ENCODE measurements around the gene RALGPS2. TPM values are rescaled to one million over a fixed set of nuclear protein-coding genes. Genes with fewer than 3 reads are reported as not detected.

The RALGPS2 gene
- total RNA-seq, 1 experiment from 2014 or later: 41.4 TPM

GRCh38 chr1:178874966-178875365, 149.9 kb downstream of the RALGPS2 start:
- no peaks in the 10 kb centered on the region for H3K36me3 ChIP-seq (replicated peaks; ENCODE audit: control insufficient read depth, insufficient read depth, low read length)
- DNase-seq: no peak
- H3K27me3 ChIP-seq (ENCODE audit: control insufficient read depth, insufficient read depth, low read length): no peaks in the 10 kb centered on the region
- no peak overlapping the region for H3K4me3 ChIP-seq (ENCODE audit: insufficient read depth, low read depth, low read length)

- no peak for DNase-seq
- no peaks in the 10 kb centered on the region for H3K36me3 ChIP-seq (replicated peaks; ENCODE audit: control insufficient read depth, insufficient read depth, low read length)
- H3K27me3 ChIP-seq (ENCODE audit: control insufficient read depth, insufficient read depth, low read length): no peaks in the 10 kb centered on the region
- H3K4me3 ChIP-seq (ENCODE audit: insufficient read depth, low read depth, low read length): no peak overlapping the region
Observed at GRCh38 chr1:178875936-178876335, 150.9 kb downstream of the RALGPS2 start.

- no peaks in the 10 kb centered on the region for H3K36me3 ChIP-seq (replicated peaks; ENCODE audit: control insufficient read depth, insufficient read depth, low read length)
- H3K27me3 ChIP-seq (ENCODE audit: control insufficient read depth, insufficient read depth, low read length): no peaks in the 10 kb centered on the region
- no peak for DNase-seq
- no peak overlapping the region for H3K4me3 ChIP-seq (ENCODE audit: insufficient read depth, low read depth, low read length)
Observed at GRCh38 chr1:178877896-178878295, 152.9 kb downstream of the RALGPS2 start.

- Histone ChIP-seq H3K4me3 (ENCODE audit: insufficient read depth, low read depth, low read length) (no peak overlapping the region), H3K36me3 (replicated peaks; ENCODE audit: control insufficient read depth, insufficient read depth, low read length) (no peaks in the 10 kb centered on the region; the same call in 1 of the 2 replicates), H3K27me3 (ENCODE audit: control insufficient read depth, insufficient read depth, low read length) (no peaks in the 10 kb centered on the region)
- DNase-seq: no peak
Observed at GRCh38 chr1:178881950-178882349, 156.9 kb downstream of the RALGPS2 start.

GRCh38 chr1:178885869-178886268, 160.8 kb downstream of the RALGPS2 start:
- Histone ChIP-seq H3K27me3 (ENCODE audit: control insufficient read depth, insufficient read depth, low read length) (no peaks in the 10 kb centered on the region), H3K36me3 (replicated peaks; ENCODE audit: control insufficient read depth, insufficient read depth, low read length) (no peaks in the 10 kb centered on the region; the same call in 1 of the 2 replicates), H3K4me3 (ENCODE audit: insufficient read depth, low read depth, low read length) (no peak overlapping the region)
- DNase-seq: no peak

- Histone ChIP-seq H3K4me3 (ENCODE audit: insufficient read depth, low read depth, low read length) (no peak overlapping the region), H3K36me3 (replicated peaks; ENCODE audit: control insufficient read depth, insufficient read depth, low read length) (no peaks in the 10 kb centered on the region; the same call in 1 of the 2 replicates), H3K27me3 (ENCODE audit: control insufficient read depth, insufficient read depth, low read length) (no peaks in the 10 kb centered on the region)
- no peak for DNase-seq
Observed at GRCh38 chr1:178886551-178886950, 161.5 kb downstream of the RALGPS2 start.

GRCh38 chr1:178895928-178896327, 170.9 kb downstream of the RALGPS2 start:
- no peaks in the 10 kb centered on the region for H3K27me3 ChIP-seq (ENCODE audit: control insufficient read depth, insufficient read depth, low read length)
- H3K36me3 ChIP-seq (replicated peaks; ENCODE audit: control insufficient read depth, insufficient read depth, low read length): no peaks in the 10 kb centered on the region; the same call in 1 of the 2 replicates
- no peak for DNase-seq
- H3K4me3 ChIP-seq (ENCODE audit: insufficient read depth, low read depth, low read length): no peak overlapping the region

GRCh38 chr1:178898401-178898800, 173.4 kb downstream of the RALGPS2 start:
- Histone ChIP-seq H3K4me3 (ENCODE audit: insufficient read depth, low read depth, low read length) (no peak overlapping the region), H3K36me3 (replicated peaks; ENCODE audit: control insufficient read depth, insufficient read depth, low read length) (no peaks in the 10 kb centered on the region; the same call in 1 of the 2 replicates), H3K27me3 (ENCODE audit: control insufficient read depth, insufficient read depth, low read length) (no peaks in the 10 kb centered on the region)
- DNase-seq: no peak

GRCh38 chr1:178899402-178899801, 174.4 kb downstream of the RALGPS2 start:
- H3K27me3 ChIP-seq (ENCODE audit: control insufficient read depth, insufficient read depth, low read length): no peaks in the 10 kb centered on the region
- no peak for DNase-seq

GRCh38 chr1:178901482-178902125, 176.6 kb downstream of the RALGPS2 start:
- no peaks in the 10 kb centered on the region for H3K27me3 ChIP-seq (ENCODE audit: control insufficient read depth, insufficient read depth, low read length)
- no peaks in the 10 kb centered on the region; the same call in 1 of the 2 replicates for H3K36me3 ChIP-seq (replicated peaks; ENCODE audit: control insufficient read depth, insufficient read depth, low read length)
- no peak overlapping the region for H3K4me3 ChIP-seq (ENCODE audit: insufficient read depth, low read depth, low read length)
- DNase-seq: no peak

More at GRCh38 chr1:178899402-178899801, 174.4 kb downstream of the RALGPS2 start:
- Histone ChIP-seq H3K36me3 (replicated peaks; ENCODE audit: control insufficient read depth, insufficient read depth, low read length) (no peaks in the 10 kb centered on the region; the same call in 1 of the 2 replicates), H3K4me3 (ENCODE audit: insufficient read depth, low read depth, low read length) (no peak overlapping the region)

GRCh38 chr1:178908358-178908757, 183.3 kb downstream of the RALGPS2 start:
- Histone ChIP-seq H3K36me3 (replicated peaks; ENCODE audit: control insufficient read depth, insufficient read depth, low read length) (no peaks in the 10 kb centered on the region; the same call in 1 of the 2 replicates), H3K4me3 (ENCODE audit: insufficient read depth, low read depth, low read length) (no peak overlapping the region), H3K27me3 (ENCODE audit: control insufficient read depth, insufficient read depth, low read length) (no peaks in the 10 kb centered on the region)
- no peak for DNase-seq

- Histone ChIP-seq H3K36me3 (replicated peaks; ENCODE audit: control insufficient read depth, insufficient read depth, low read length) (no peaks in the 10 kb centered on the region; the same call in 1 of the 2 replicates), H3K4me3 (ENCODE audit: insufficient read depth, low read depth, low read length) (no peak overlapping the region), H3K27me3 (ENCODE audit: control insufficient read depth, insufficient read depth, low read length) (no peaks in the 10 kb centered on the region)
- no peak for DNase-seq
Observed at GRCh38 chr1:178910023-178910422, 185.0 kb downstream of the RALGPS2 start.

GRCh38 chr1:178912597-178912996, 187.6 kb downstream of the RALGPS2 start:
- peaks cover 1% of the 10 kb centered on the region; the same call in 1 of the 2 replicates for H3K36me3 ChIP-seq (replicated peaks; ENCODE audit: control insufficient read depth, insufficient read depth, low read length)
- DNase-seq: no peak
- no peak overlapping the region for H3K4me3 ChIP-seq (ENCODE audit: insufficient read depth, low read depth, low read length)
- no peaks in the 10 kb centered on the region for H3K27me3 ChIP-seq (ENCODE audit: control insufficient read depth, insufficient read depth, low read length)

- H3K4me3 ChIP-seq (ENCODE audit: insufficient read depth, low read depth, low read length): no peak overlapping the region
- no peaks in the 10 kb centered on the region for H3K27me3 ChIP-seq (ENCODE audit: control insufficient read depth, insufficient read depth, low read length)
- DNase-seq: no peak
- peaks cover 1% of the 10 kb centered on the region; the same call in 1 of the 2 replicates for H3K36me3 ChIP-seq (replicated peaks; ENCODE audit: control insufficient read depth, insufficient read depth, low read length)
Observed at GRCh38 chr1:178916448-178917174, 191.6 kb downstream of the RALGPS2 start.

- no peak for DNase-seq
- peaks cover 1% of the 10 kb centered on the region; the same call in 1 of the 2 replicates for H3K36me3 ChIP-seq (replicated peaks; ENCODE audit: control insufficient read depth, insufficient read depth, low read length)
- no peaks in the 10 kb centered on the region for H3K27me3 ChIP-seq (ENCODE audit: control insufficient read depth, insufficient read depth, low read length)
Observed at GRCh38 chr1:178918308-178918707, 193.3 kb downstream of the RALGPS2 start.

More at GRCh38 chr1:178918308-178918707, 193.3 kb downstream of the RALGPS2 start:
- H3K4me3 ChIP-seq (ENCODE audit: insufficient read depth, low read depth, low read length): no peak overlapping the region
